Measurements from ENCODE around the gene SGTB. TPM values are rescaled to one million over a fixed set of nuclear protein-coding genes. Genes with fewer than 3 reads are reported as not detected.
A peak's percentile ranks its signal among the peaks of the same experiment; 100 is the strongest.

SGTB gene
- total RNA-seq (2021) = 11.8 to 13.5 TPM (median 12.7 TPM) in 3 replicates
- percentile 69 among the genes with signal in this experiment for Bru-seq, nascent RNA
- long read RNA-seq, experiment 1, full-length matches to known transcripts = 16 of 20 reads
- long read RNA-seq, experiment 1, partial matches to known transcripts = 0 of 20 reads
- long read RNA-seq, experiment 1, other reads (novel, unspliced or antisense) = 4 of 20 reads
- long read RNA-seq, experiment 2, full-length matches to known transcripts = 1 of 16 reads
- long read RNA-seq, experiment 2, partial matches to known transcripts = 0 of 16 reads
- long read RNA-seq, experiment 2, other reads (novel, unspliced or antisense) = 15 of 16 reads
- long read RNA-seq, experiment 3, full-length matches to known transcripts = 9 of 10 reads
- long read RNA-seq, experiment 3, partial matches to known transcripts = 0 of 10 reads
- long read RNA-seq, experiment 3, other reads (novel, unspliced or antisense) = 1 of 10 reads

GRCh38 chr5:65721720-65722574 is at the start of gene SGTB, which contains the start of gene NLN:
Gene SGTB, minus strand, starts transcription at chr5:65722109. Its CDS starts 1,302 bp downstream, at chr5:65720807.
Gene NLN, plus strand, starts transcription at chr5:65722205. Its CDS starts 169 bp downstream, at chr5:65722374.
- Mint-ChIP-seq H3K27me3 (ENCODE audit: low read depth) (no peaks in the 10 kb centered on the region), H3K4me3 (peak within 1 kb of the TSS; percentile 93), H3K4me1 (peaks cover 25% of the 10 kb centered on the region), H3K27ac (peak within 1 kb of the TSS; percentile 98), H3K9me3 (no peaks in the 10 kb centered on the region), H3K36me3 (peaks cover 4% of the 10 kb centered on the region; the same call in 1 of the 2 replicates)
- ChIA-PET CTCF (interaction anchor here (0.7 to 2.0 kb wide), 4 partner anchors 21 to 911 kb away, joined by 3 to 4 read pairs (median 3); partner anchors contain the start of gene TRIM23), POLR2A (interaction anchor here (0.6 to 1.5 kb wide), 4 partner anchors 15 to 619 kb away, joined by 3 to 4 read pairs (median 4); no protein-coding TSS in a partner anchor)
- ATAC-seq (peak; percentile 95), DNase-seq (ENCODE audit: low spot score) (peak; percentile 81)
- TF ChIP-seq MAX (CRISPR knock-in tag; IDR thresholded peaks at IDR 0.05) (peak; percentile 41; the same call in 1 of the 2 replicates), OVOL2 (CRISPR knock-in tag; IDR thresholded peaks at IDR 0.05; ENCODE audit: borderline replicate concordance) (no peak), FOXK1 (CRISPR knock-in tag; IDR thresholded peaks at IDR 0.05) (no peak; the same call in 1 of the 2 replicates), HMGXB4 (CRISPR knock-in tag; IDR thresholded peaks at IDR 0.05) (no peak; the same call in 1 of the 2 replicates), NR1H2 (CRISPR knock-in tag; IDR thresholded peaks at IDR 0.05) (no peak), PRDM15 (CRISPR knock-in tag; IDR thresholded peaks at IDR 0.05) (no peak), ZNF121 (CRISPR knock-in tag; IDR thresholded peaks at IDR 0.05) (peak; percentile 81), AFF4 (CRISPR knock-in tag; IDR thresholded peaks at IDR 0.05; ENCODE audit: borderline replicate concordance) (0 out of 2 replicates have a peak, but pooled peaks have one; percentile 22), ZNF425 (CRISPR knock-in tag; conservative IDR thresholded peaks at IDR 0.05) (no peak), ZNF423 (CRISPR knock-in tag; IDR thresholded peaks at IDR 0.05) (no peak; the same call in 1 of the 2 replicates), ZNF396 (CRISPR knock-in tag; IDR thresholded peaks at IDR 0.05; ENCODE audit: borderline replicate concordance) (no peak), MYBL2 (CRISPR knock-in tag; IDR thresholded peaks at IDR 0.05) (no peak; the same call in 1 of the 2 replicates), E2F4 (CRISPR knock-in tag; IDR thresholded peaks at IDR 0.05; ENCODE audit: borderline replicate concordance, low read depth) (peak; percentile 40; the same call in 1 of the 2 replicates), E2F5 (CRISPR knock-in tag; IDR thresholded peaks at IDR 0.05) (no peak), ATF2 (CRISPR knock-in tag; IDR thresholded peaks at IDR 0.05; ENCODE audit: borderline replicate concordance, low read depth) (no peak), NFE2L1 (CRISPR knock-in tag; IDR thresholded peaks at IDR 0.05) (0 out of 2 replicates have a peak, but pooled peaks have one; percentile 15), SOX15 (CRISPR knock-in tag; IDR thresholded peaks at IDR 0.05) (no peak)

Data from WTC11 (cell line).